Thyroid gland (tissue), 4 donors: Measurements from ENCODE around the gene OLFM1.

Source experiments
- POLR2A ChIP-seq, 2 donors: fragments of 450-650 bp; IDR thresholded peaks; one replicate each; pipeline ENCODE4 v1.6.1; 2017; ENCODE audit warnings: antibody characterized with exemption in 2 of 2, mild to moderate bottlenecking in 2 of 2, moderate library complexity in 1 of 2
- TF ChIP-seq, protein P1 (sequence below), 6 experiments: fragments of 200-600 bp in 3 of 6; fragments of 450-650 bp in 3 of 6; sonication (generic) in 3 of 6; IDR thresholded peaks; one replicate each; pipeline ENCODE4 v1.5.1; 2016 to 2019; ENCODE audit warnings: antibody characterized with exemption in 6 of 6, mild to moderate bottlenecking in 2 of 6, inconsistent platforms in 1 of 6, moderate library complexity in 1 of 6

DNA sequence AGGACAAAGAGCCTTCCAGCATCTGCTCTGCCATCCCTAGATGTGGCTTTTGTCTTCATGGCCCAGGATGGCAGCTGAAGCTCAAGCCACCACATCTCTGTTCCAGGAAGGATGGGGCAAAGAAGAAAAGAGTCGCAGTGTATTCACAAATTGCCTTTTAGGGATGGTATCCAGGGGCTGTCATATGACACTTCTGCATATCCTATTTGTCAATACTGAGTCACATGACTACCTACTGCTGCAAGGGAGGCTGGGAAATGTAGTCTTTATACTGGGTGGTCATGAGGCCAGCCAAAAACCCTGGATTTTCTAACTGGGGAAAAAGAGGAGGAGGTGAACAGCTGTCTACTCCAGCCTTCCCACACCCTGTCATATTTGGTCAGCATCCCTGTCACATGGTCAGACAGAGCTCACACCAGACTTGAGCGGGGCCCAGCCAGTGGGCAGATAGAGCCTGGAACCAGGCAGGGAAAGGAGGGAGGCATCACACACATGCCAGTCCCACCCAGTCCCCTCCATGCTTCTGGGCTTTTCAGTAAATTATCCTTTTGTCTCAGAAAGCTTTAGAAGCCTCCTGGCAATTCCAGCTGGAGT, 52.0 kb downstream of the OLFM1 start:
- TF ChIP-seq, protein P1, sequence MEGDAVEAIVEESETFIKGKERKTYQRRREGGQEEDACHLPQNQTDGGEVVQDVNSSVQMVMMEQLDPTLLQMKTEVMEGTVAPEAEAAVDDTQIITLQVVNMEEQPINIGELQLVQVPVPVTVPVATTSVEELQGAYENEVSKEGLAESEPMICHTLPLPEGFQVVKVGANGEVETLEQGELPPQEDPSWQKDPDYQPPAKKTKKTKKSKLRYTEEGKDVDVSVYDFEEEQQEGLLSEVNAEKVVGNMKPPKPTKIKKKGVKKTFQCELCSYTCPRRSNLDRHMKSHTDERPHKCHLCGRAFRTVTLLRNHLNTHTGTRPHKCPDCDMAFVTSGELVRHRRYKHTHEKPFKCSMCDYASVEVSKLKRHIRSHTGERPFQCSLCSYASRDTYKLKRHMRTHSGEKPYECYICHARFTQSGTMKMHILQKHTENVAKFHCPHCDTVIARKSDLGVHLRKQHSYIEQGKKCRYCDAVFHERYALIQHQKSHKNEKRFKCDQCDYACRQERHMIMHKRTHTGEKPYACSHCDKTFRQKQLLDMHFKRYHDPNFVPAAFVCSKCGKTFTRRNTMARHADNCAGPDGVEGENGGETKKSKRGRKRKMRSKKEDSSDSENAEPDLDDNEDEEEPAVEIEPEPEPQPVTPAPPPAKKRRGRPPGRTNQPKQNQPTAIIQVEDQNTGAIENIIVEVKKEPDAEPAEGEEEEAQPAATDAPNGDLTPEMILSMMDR (IDR thresholded peaks at IDR 0.05), result no peak
- no peak for TF ChIP-seq POLR2A (IDR thresholded peaks at IDR 0.05)
